ENCODE data around the gene RFPL2.
"Not testable (repeated sequence)": the region's sequence is repeated elsewhere in the genome, so short reads cannot be mapped to it uniquely, and the experiment has no call there.

Gene RFPL2

GRCh38 chr22:32144496-32145274 is 60.2 kb downstream of the RFPL2 start:
- peak; percentile 41 for DNase-seq (ENCODE audit: low read depth)
- no peak overlapping the region for H3K4me3 ChIP-seq (ENCODE audit: low read length)
- TF ChIP-seq CTCF (IDR thresholded peaks at IDR 0.05; ENCODE audit: insufficient read depth, low read depth, low read length, missing control alignments), result no peak

GRCh38 chr22:32142600-32142999 is 62.3 kb downstream of the RFPL2 start:
- DNase-seq (ENCODE audit: low read depth), result no peak

GRCh38 chr22:32140688-32141087 is 64.2 kb downstream of the RFPL2 start:
- H3K4me3 ChIP-seq (ENCODE audit: low read length); DNase-seq (ENCODE audit: low read depth): not testable (repeated sequence)

More at GRCh38 chr22:32142600-32142999, 62.3 kb downstream of the RFPL2 start:
- H3K4me3 ChIP-seq (ENCODE audit: low read length), result no peak overlapping the region
- TF ChIP-seq CTCF (IDR thresholded peaks at IDR 0.05; ENCODE audit: insufficient read depth, low read depth, low read length, missing control alignments), result no peak
